K562 (cell line): Measurements from ENCODE around the gene TEX35. TPM values are rescaled to one million over a fixed set of nuclear protein-coding genes. Genes with fewer than 3 reads are reported as not detected.
A peak's percentile ranks its signal among the peaks of the same experiment; 100 is the strongest.

Experiments used
- DPF2 ChIP-seq: fragments of 450-650 bp; IDR thresholded peaks from 2 replicates; pipeline ENCODE4 v1.6.1; 2016
- E2F4 ChIP-seq: sonication (generic); formaldehyde crosslinking; IDR thresholded peaks from 2 replicates; pipeline ENCODE4 v1.8.0; 2022; ENCODE audit warnings: mild to moderate bottlenecking, low read depth, missing genetic modification reagents
- EHMT2 ChIP-seq: fragments of 450-650 bp; IDR thresholded peaks from 2 replicates; pipeline ENCODE4 v1.6.1; 2018; ENCODE audit warnings: antibody characterized with exemption
- GATAD2B ChIP-seq: fragments of 450-650 bp; IDR thresholded peaks from 2 replicates; pipeline ENCODE4 v1.6.1; 2017; ENCODE audit warnings: mild to moderate bottlenecking, borderline replicate concordance
- HDAC2 ChIP-seq: fragments of 450-650 bp; IDR thresholded peaks from 2 replicates; pipeline ENCODE4 v1.6.1; 2016; ENCODE audit warnings: mild to moderate bottlenecking
- IFI16 ChIP-seq: fragments of 250-450 bp; sonication (Bioruptor Pico); IDR thresholded peaks from 2 replicates; pipeline ENCODE4 v2.1.2; 2022; ENCODE audit warnings: mild to moderate bottlenecking, inconsistent platforms
- LCOR ChIP-seq: sonication (generic); formaldehyde crosslinking; IDR thresholded peaks from 2 replicates; pipeline ENCODE4 v1.8.0; 2022; ENCODE audit warnings: mild to moderate bottlenecking, missing genetic modification reagents
- MTA3 ChIP-seq: fragments of 450-650 bp; formaldehyde crosslinking; IDR thresholded peaks from 2 replicates; pipeline ENCODE4 v1.6.1; 2017; ENCODE audit warnings: mild to moderate bottlenecking, borderline replicate concordance
- PHF8 ChIP-seq: fragments of 200-600 bp; sonication (generic); IDR thresholded peaks from 2 replicates; pipeline ENCODE4 v1.6.1; 2012; ENCODE audit warnings: mixed run types, mild to moderate bottlenecking, inconsistent platforms, low read length, moderate library complexity, borderline replicate concordance
- POLR2AphosphoS5 ChIP-seq: IDR thresholded peaks from 2 replicates; pipeline ENCODE4 v1.6.1; 2011; ENCODE audit warnings: mild to moderate bottlenecking, low read depth, low read length, moderate library complexity; ENCODE audit not compliant: control insufficient read depth, insufficient read depth
- POLR2G ChIP-seq: fragments of 200-400 bp; formaldehyde crosslinking; IDR thresholded peaks from 2 replicates; pipeline ENCODE4 v1.6.1; 2017; ENCODE audit warnings: low read depth, mild to moderate bottlenecking, antibody characterized with exemption, low read length, moderate library complexity
- RAD21 ChIP-seq, 2 experiments: fragments of 250-450 bp in 1 of 2; fragments of 450-650 bp in 1 of 2; sonication (Bioruptor Pico) in 1 of 2; formaldehyde crosslinking in 1 of 2; IDR thresholded peaks in 1 of 2; conservative IDR thresholded peaks in 1 of 2; 2 replicates each; pipeline versions ENCODE4 v1.4.0 to v1.8.0; 2020 to 2022; ENCODE audit warnings: mild to moderate bottlenecking in 2 of 2, moderate library complexity in 1 of 2
- TAL1 ChIP-seq: fragments of 450-650 bp; IDR thresholded peaks from 2 replicates; pipeline ENCODE4 v1.6.1; 2016; ENCODE audit warnings: mild to moderate bottlenecking
- THAP7 ChIP-seq: fragments of 250-450 bp; sonication (Bioruptor Pico); IDR thresholded peaks from 2 replicates; pipeline ENCODE4 v1.5.0; 2021
- UBTF ChIP-seq, 2 experiments: IDR thresholded peaks; 2 replicates each; pipeline ENCODE4 v1.6.1; 2012; ENCODE audit warnings: improper control_type of control experiment in 2 of 2, low read depth in 2 of 2, low read length in 2 of 2, borderline replicate concordance in 1 of 2
- ZMIZ1 ChIP-seq, 2 experiments: fragments of 150-350 bp in 1 of 2; IDR thresholded peaks; 2 replicates each; pipeline ENCODE4 v1.6.1; 2012 to 2016; ENCODE audit warnings: low read depth in 2 of 2, low read length in 2 of 2, mild to moderate bottlenecking in 1 of 2, moderate library complexity in 1 of 2
- ZNF12 ChIP-seq: sonication (generic); formaldehyde crosslinking; IDR thresholded peaks from 2 replicates; pipeline ENCODE4 v1.4.0; 2020; ENCODE audit warnings: mild to moderate bottlenecking, missing genetic modification reagents
- ZNF263 ChIP-seq: sonication (generic); formaldehyde crosslinking; IDR thresholded peaks from 2 replicates; pipeline ENCODE4 v1.8.0; 2022; ENCODE audit warnings: mild to moderate bottlenecking, missing genetic modification reagents, borderline replicate concordance
- ZNF551 ChIP-seq: fragments of 250-450 bp; sonication (Bioruptor Pico); IDR thresholded peaks from 2 replicates; pipeline ENCODE4 v1.5.0; 2021; ENCODE audit warnings: mild to moderate bottlenecking, moderate library complexity
- ZNF75A ChIP-seq: fragments of 450-650 bp; formaldehyde crosslinking; IDR thresholded peaks from 2 replicates; pipeline ENCODE4 v1.4.0; 2020; ENCODE audit warnings: mild to moderate bottlenecking
- polyA plus RNA-seq, 8 experiments: library from polyadenylated mRNA; depleted of rRNA in 4 of 8; stranded (reverse) in 5 of 8; unstranded in 3 of 8; fragments of >200 nt; fragmentation: Nextera tagmentation in 2 of 8; fragmentation: Illumina TruSeq in 1 of 8; extraction: Ambion mirVana in 2 of 8; extraction: Trizol in 1 of 8; gene quantifications; 2 replicates each; pipeline versions ENCODE4 v1.2.1 to v1.2.3, GENCODE V29; 2011 to 2014; ENCODE audit warnings: inconsistent platforms in 1 of 8, missing spikeins in 1 of 8
- total RNA-seq, 7 experiments: library from RNA; depleted of rRNA in 6 of 7; stranded (reverse); fragments of >200 nt in 6 of 7; fragmentation: Illumina TruSeq in 2 of 7; extraction: Trizol in 2 of 7; gene quantifications; 2 replicates each; pipeline versions ENCODE4 v1.2.1 to v1.2.3, GENCODE V29; 2011 to 2021; ENCODE audit warnings: low replicate concordance in 1 of 7

Gene TEX35
- total and polyA plus RNA-seq, 9 of the 15 experiments (the other 6 are each of a cell fraction or from before 2014, with no cell fraction given), result not detected

GRCh38 chr1:178542554-178543289 is 29.8 kb downstream of the TEX35 start (continued):
- TF ChIP-seq E2F4 (CRISPR knock-in tag) (0 out of 2 replicates have a peak, but pooled peaks have one; percentile 9), GATAD2B (no peak), ZNF75A (CRISPR knock-in tag) (no peak), LCOR (CRISPR knock-in tag) (no peak), UBTF (IDR thresholded peaks at IDR 0.05; ENCODE audit: borderline replicate concordance in 1 of 2, low read depth in 2 of 2, low read length in 2 of 2) (0 out of 4 replicates have a peak, but pooled peaks of 1 of the 2 experiments have one; percentile 56), POLR2G (peak; percentile 20; the same call in 1 of the 2 replicates), ZNF12 (CRISPR knock-in tag) (peak; percentile 27; the same call in 1 of the 2 replicates), IFI16 (CRISPR knock-in tag) (no peak), DPF2 (no peak), ZMIZ1 (IDR thresholded peaks at IDR 0.05; ENCODE audit: low read depth in 2 of 2, low read length in 2 of 2) (peak in 1 of 2 experiments; percentile 46; a peak in 1 of 4 replicates), EHMT2 (no peak), PHF8 (peak; percentile 25; the same call in 1 of the 2 replicates), MTA3 (0 out of 2 replicates have a peak, but pooled peaks have one; percentile 36), THAP7 (no peak), TAL1 (no peak), ZNF263 (CRISPR knock-in tag) (0 out of 2 replicates have a peak, but pooled peaks have one; percentile 39), POLR2AphosphoS5 (no peak), RAD21 (CRISPR knock-in tag; conservative IDR thresholded peaks at IDR 0.05 in 1 of 2, IDR thresholded peaks at IDR 0.05 in 1 of 2) (peak; percentile 83 to 86), HDAC2 (no peak), ZNF551 (CRISPR knock-in tag) (no peak)
